Measurements from ENCODE around the gene SLC16A13.

GRCh38 chr17:7077911-7078546 lies 42.2 kb downstream of the SLC16A13 start:
- TF ChIP-seq CTCF (conservative IDR thresholded peaks at IDR 0.05; ENCODE audit: low read depth, low read length) = no peak
- no peak for TF ChIP-seq EZH2 (IDR thresholded peaks at IDR 0.05; ENCODE audit: borderline replicate concordance, low read depth, low read length, poor library complexity, severe bottlenecking)
